Transverse colon (tissue), 4 donors: ENCODE results near the gene ADAM11. TPM values are rescaled to one million over a fixed set of nuclear protein-coding genes. Genes with fewer than 3 reads are reported as not detected.
"Not testable (repeated sequence)": the region's sequence is repeated elsewhere in the genome, so short reads cannot be mapped to it uniquely, and the experiment has no call there.

Experiments used
- DNase-seq: peaks from one replicate; pipeline ENCODE4 v3.0.0-alpha.2; 2019
- H3K27ac ChIP-seq, 4 donors: fragments of 200-600 bp; sonication (generic); 2 replicates each; pipeline ENCODE4 v1.5.1; 2016 to 2018; ENCODE audit warnings: inconsistent platforms in 4 of 4
- H3K27me3 ChIP-seq: fragments of 200-600 bp; sonication (generic); 2 replicates; pipeline ENCODE4 v1.5.1; 2017; ENCODE audit warnings: inconsistent platforms
- H3K36me3 ChIP-seq, 4 donors: fragments of 200-600 bp; sonication (generic); 2 replicates each; pipeline ENCODE4 v1.5.1; 2017 to 2019; ENCODE audit warnings: inconsistent platforms in 4 of 4
- H3K4me1 ChIP-seq, 4 donors: fragments of 200-600 bp; sonication (generic); 2 replicates each; pipeline ENCODE4 v1.5.1; 2017 to 2020; ENCODE audit warnings: inconsistent platforms in 4 of 4
- H3K4me3 ChIP-seq, 4 donors: fragments of 200-600 bp; sonication (generic); 1 replicate in 1 of 4; 2 replicates in 3 of 4; pipeline versions ENCODE4 v1.5.1 to v1.6.1; 2017 to 2019; ENCODE audit warnings: inconsistent platforms in 4 of 4
- H3K9me3 ChIP-seq, 2 donors: fragments of 200-600 bp; sonication (generic); 2 replicates each; pipeline ENCODE4 v1.5.1; 2017 to 2019; ENCODE audit warnings: inconsistent platforms in 2 of 2
- CTCF ChIP-seq, 5 experiments: fragments of 200-600 bp in 3 of 5; fragments of 450-650 bp in 2 of 5; sonication (generic) in 3 of 5; IDR thresholded peaks; 1 replicate in 2 of 5; 2 replicates in 3 of 5; pipeline ENCODE4 v1.5.1; 2016 to 2017; ENCODE audit warnings: antibody characterized with exemption in 5 of 5, inconsistent platforms in 3 of 5, mild to moderate bottlenecking in 2 of 5, moderate library complexity in 1 of 5
- EP300 ChIP-seq: sonication (generic); formaldehyde crosslinking; IDR thresholded peaks from one replicate; pipeline ENCODE4 v1.6.1; 2017; ENCODE audit warnings: antibody characterized with exemption, low read depth
- POLR2A ChIP-seq: fragments of 450-650 bp; IDR thresholded peaks from one replicate; pipeline ENCODE4 v1.6.1; 2016; ENCODE audit warnings: antibody characterized with exemption, mild to moderate bottlenecking, moderate library complexity
- POLR2AphosphoS5 ChIP-seq, 3 donors: sonication (generic); formaldehyde crosslinking; IDR thresholded peaks; one replicate each; pipeline ENCODE4 v1.6.1; 2016; ENCODE audit warnings: antibody characterized with exemption in 3 of 3
- WGBS, 2 donors: methylation state at CpG; one replicate each; pipeline ENCODE4 v1.1.5; 2018; ENCODE audit warnings: low coverage in 1 of 2; 5-methylcytosine and 5-hydroxymethylcytosine counted together
- in situ Hi-C, 4 donors: fragments of 200-750 bp; cut with MboI; loops; one replicate each; pipeline versions ENCODE4 v1.15.0 to v1.15.1; 2017; ENCODE audit warnings: low sequenced_read_pairs in 3 of 4, low pct_ligation_motif_present in 1 of 4, low pct_unique_long_range_greater_than_20kb in 1 of 4
- intact Hi-C: fragments of 100-400 bp; cut with DNase I; formaldehyde crosslinking; loops from one replicate; pipeline ENCODE4 v1.15.1; 2023; ENCODE audit warnings: low total_unique reads
- total RNA-seq, 4 donors: library from RNA; depleted of rRNA; stranded (reverse); fragments of >200 nt; gene quantifications; one replicate each; pipeline ENCODE4 v1.1.0, GENCODE V29; 2016

ADAM11 gene
- total RNA-seq, 4 donors from 2014 or later, result 0.37 to 2.0 (median 0.72) TPM

GRCh38 chr17:44745301-44745700 is 13.5 kb upstream of the ADAM11 start:
- TF ChIP-seq EP300 (no peak), POLR2A (no peak), CTCF (IDR thresholded peaks at IDR 0.05) (no peak), POLR2AphosphoS5 (IDR thresholded peaks at IDR 0.05) (no peak)
- no peaks in the 10 kb centered on the region for H3K36me3 ChIP-seq

DNA sequence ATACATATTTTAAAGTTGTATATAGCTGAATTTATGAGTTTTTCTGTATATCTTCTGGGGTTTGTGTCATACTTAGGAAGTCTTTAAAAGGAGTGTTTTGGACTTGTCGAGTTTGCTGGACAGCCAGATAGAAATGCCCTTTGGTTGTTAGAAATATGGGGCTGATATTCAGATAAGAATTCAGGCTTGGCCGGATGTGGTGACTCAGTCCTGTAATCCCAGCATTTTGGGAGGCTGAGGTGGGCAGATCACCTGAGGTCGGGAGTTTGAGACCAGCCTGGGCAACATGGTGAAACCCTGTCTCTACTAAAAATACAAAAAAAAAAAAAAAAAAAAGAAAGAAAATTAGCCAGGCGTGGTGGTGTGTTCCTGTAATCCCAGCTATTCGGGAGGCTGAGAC is 13.1 kb upstream of the ADAM11 start:
- in situ Hi-C loops, result not testable (repeated sequence)

More at GRCh38 chr17:44745301-44745700, 13.5 kb upstream of the ADAM11 start:
- H3K27ac ChIP-seq, result no peak overlapping the region
- no peak for DNase-seq
- WGBS, 2 donors, result 77% methylated on average over 1 of the region's 1 CpG; no CpG with 5 or more reads in 1 of the 2 donors
- no peaks in the 10 kb centered on the region for H3K27me3 ChIP-seq
- no peaks in the 10 kb centered on the region for H3K4me1 ChIP-seq
- no peaks in the 10 kb centered on the region for H3K9me3 ChIP-seq
- H3K4me3 ChIP-seq, result no peak overlapping the region
- intact Hi-C loops (no loop called here), in situ Hi-C loops (no loop called here)

DNA sequence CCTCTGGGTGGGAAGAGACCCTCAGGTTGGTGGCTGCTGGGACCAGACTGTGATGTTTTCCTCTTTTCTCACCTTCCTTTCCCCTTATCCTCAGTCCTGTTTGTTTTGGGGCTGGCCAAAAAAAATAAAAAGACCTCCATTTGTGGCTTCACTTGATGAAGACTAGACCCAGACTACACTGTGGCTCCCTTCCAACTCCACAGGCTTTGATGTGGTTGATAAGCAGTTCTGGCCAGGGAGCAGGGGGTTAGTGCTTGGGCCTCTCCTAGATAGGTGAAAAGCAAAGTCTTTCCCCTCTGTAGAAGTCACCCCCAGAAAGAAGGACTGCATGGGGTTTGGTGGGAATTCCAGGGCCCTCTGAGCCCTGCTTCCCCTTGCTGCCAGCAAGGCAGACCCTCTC is 11.2 kb upstream of the ADAM11 start:
- Histone ChIP-seq H3K27me3 (no peaks in the 10 kb centered on the region), H3K36me3 (no peaks in the 10 kb centered on the region), H3K4me1 (no peaks in the 10 kb centered on the region), H3K9me3 (no peaks in the 10 kb centered on the region), H3K27ac (no peak overlapping the region), H3K4me3 (no peak overlapping the region)
- in situ Hi-C loops, result no loop called here
- TF ChIP-seq POLR2AphosphoS5 (IDR thresholded peaks at IDR 0.05) (no peak), POLR2A (no peak), CTCF (IDR thresholded peaks at IDR 0.05) (no peak), EP300 (no peak)
- no peak for DNase-seq
- intact Hi-C loops, result no loop called here

More for the DNA sequence above, 13.1 kb upstream of the ADAM11 start:
- H3K4me1 ChIP-seq, H3K27ac ChIP-seq, H3K9me3 ChIP-seq, H3K36me3 ChIP-seq, H3K4me3 ChIP-seq, H3K27me3 ChIP-seq, intact Hi-C loops, DNase-seq: not testable (repeated sequence)
- 94% methylated on average over 5 of the region's 5 CpGs; no CpG with 5 or more reads in 1 of the 2 donors for WGBS, 2 donors

- Histone ChIP-seq H3K9me3 (no peaks in the 10 kb centered on the region), H3K27me3 (no peaks in the 10 kb centered on the region), H3K4me3 (no peak overlapping the region), H3K4me1 (no peaks in the 10 kb centered on the region), H3K36me3 (no peaks in the 10 kb centered on the region), H3K27ac (peak overlapping the region in 1 of 4 donors; percentile 25)
- in situ Hi-C loops, result no loop called here
- intact Hi-C loops, result no loop called here
- TF ChIP-seq POLR2A (no peak), POLR2AphosphoS5 (IDR thresholded peaks at IDR 0.05) (no peak), CTCF (IDR thresholded peaks at IDR 0.05) (no peak), EP300 (no peak)
- 73% methylated on average over 17 of the region's 19 CpGs; no CpG with 5 or more reads in 1 of the 2 donors for WGBS, 2 donors
- no peak for DNase-seq
These were observed 9.5 kb upstream of the ADAM11 start for GRCh38 chr17:44749076-44749979.
